Measurements from ENCODE around the gene SH2D3A.
"Not testable (repeated sequence)": the region's sequence is repeated elsewhere in the genome, so short reads cannot be mapped to it uniquely, and the experiment has no call there.

GRCh38 chr19:6776045-6776444 is 8.8 kb upstream of the SH2D3A start:
- TF ChIP-seq POLR2A (IDR thresholded peaks at IDR 0.05; ENCODE audit: low read depth, low read length); CTCF (conservative IDR thresholded peaks at IDR 0.05; ENCODE audit: low read depth, low read length); FOS (IDR thresholded peaks at IDR 0.05; ENCODE audit: low read depth, low read length): not testable (repeated sequence)

Data from IMR-90 (cell line).